Heart left ventricle (tissue), 13 donors: ENCODE results near the gene KCNN2.

ENCODE experiments used
- POLR2A ChIP-seq, 2 donors: fragments of 450-650 bp; IDR thresholded peaks; one replicate each; pipeline ENCODE4 v1.6.1; 2017; ENCODE audit warnings: antibody characterized with exemption in 2 of 2, mild to moderate bottlenecking in 2 of 2, moderate library complexity in 2 of 2
- TF ChIP-seq, protein P1 (sequence below), 12 donors: fragments of 200-600 bp; sonication (generic) in 4 of 12; IDR thresholded peaks; one replicate each; pipeline versions ENCODE4 v1.5.0 to v1.8.0; 2018 to 2022; ENCODE audit warnings: antibody characterized with exemption in 12 of 12, mild to moderate bottlenecking in 5 of 12
- donor health status: ischemic (EF 13 %, LVEDD 7.1; RV severe dilation, severe dysfunction).
- donor health status: DM: no; HTN: yes; CAD: no.
- donor health status: DM: no; HTN: no; CAD: no.
- donor health status: ischemic (EF 25% LVEDD 6.9; RV normal size, moderate dysfunction).
- donor health status: ischemic (EF 25% LVEDD 5.7; RV mildly dilated, moderate dysfunction).
- donor health status: ischemic (EF 35%, LVEDD 5.7; RV mildly dilated, moderate dysfunction).
- donor health status: nonischemic (EF 11% LVEDD 7.7; RV severe dilation, severe dysfunction).
- donor health status: DM: yes; HTN: yes; CAD: no.
- donor health status: PGD.
- donor health status: ischemic (EF 29% LVEDD 5.4; RV normal size, mild dysfunction).
- donor health status: nonischemic (EF 23%, LVEDD 6.1; RV moderate dilation, normal function).

DNA sequence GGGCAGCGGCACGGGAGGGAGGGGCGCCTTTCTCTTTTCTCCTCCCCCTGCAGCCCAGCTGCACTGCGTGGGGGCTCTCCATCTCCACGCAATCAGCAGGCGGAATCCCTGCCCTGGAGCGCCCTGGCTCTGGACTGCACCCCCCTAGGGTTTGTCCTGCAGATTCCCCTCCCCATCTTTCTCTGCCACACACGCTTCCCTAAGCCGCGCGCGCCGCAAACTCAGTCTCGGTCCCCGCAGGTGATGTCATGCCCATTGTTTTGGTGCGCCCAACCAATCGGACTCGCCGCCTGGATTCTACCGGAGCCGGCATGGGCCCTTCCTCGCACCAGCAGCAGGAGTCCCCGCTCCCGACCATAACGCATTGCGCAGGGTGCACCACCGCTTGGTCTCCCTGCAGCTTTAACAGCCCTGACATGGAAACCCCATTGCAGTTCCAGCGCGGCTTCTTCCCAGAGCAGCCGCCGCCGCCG, at the start of gene KCNN2:
- TF ChIP-seq, protein P1, sequence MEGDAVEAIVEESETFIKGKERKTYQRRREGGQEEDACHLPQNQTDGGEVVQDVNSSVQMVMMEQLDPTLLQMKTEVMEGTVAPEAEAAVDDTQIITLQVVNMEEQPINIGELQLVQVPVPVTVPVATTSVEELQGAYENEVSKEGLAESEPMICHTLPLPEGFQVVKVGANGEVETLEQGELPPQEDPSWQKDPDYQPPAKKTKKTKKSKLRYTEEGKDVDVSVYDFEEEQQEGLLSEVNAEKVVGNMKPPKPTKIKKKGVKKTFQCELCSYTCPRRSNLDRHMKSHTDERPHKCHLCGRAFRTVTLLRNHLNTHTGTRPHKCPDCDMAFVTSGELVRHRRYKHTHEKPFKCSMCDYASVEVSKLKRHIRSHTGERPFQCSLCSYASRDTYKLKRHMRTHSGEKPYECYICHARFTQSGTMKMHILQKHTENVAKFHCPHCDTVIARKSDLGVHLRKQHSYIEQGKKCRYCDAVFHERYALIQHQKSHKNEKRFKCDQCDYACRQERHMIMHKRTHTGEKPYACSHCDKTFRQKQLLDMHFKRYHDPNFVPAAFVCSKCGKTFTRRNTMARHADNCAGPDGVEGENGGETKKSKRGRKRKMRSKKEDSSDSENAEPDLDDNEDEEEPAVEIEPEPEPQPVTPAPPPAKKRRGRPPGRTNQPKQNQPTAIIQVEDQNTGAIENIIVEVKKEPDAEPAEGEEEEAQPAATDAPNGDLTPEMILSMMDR (IDR thresholded peaks at IDR 0.05): no peak
- peak in 1 of 2 donors; percentile 35 for TF ChIP-seq POLR2A (IDR thresholded peaks at IDR 0.05)
